PC-9 (cell line): ENCODE results near the gene ELAVL4.

Source experiments
- CTCF ChIP-seq: fragments of 200-600 bp; sonication (generic); conservative IDR thresholded peaks from 2 replicates; pipeline ENCODE4 v1.6.1; 2017; ENCODE audit warnings: mixed run types, antibody characterized with exemption, mild to moderate bottlenecking, moderate library complexity
- EZH2 ChIP-seq: fragments of 200-600 bp; sonication (generic); IDR thresholded peaks from 2 replicates; pipeline ENCODE4 v1.8.0; 2017; ENCODE audit warnings: antibody characterized with exemption, low read depth

GRCh38 chr1:50231209-50231608, 122.5 kb downstream of the ELAVL4 start:
- no peak for TF ChIP-seq CTCF
- TF ChIP-seq EZH2 = no peak
